Measurements from ENCODE around the gene ATP2B2.

Gene ATP2B2

GRCh38 chr3:10344147-10344943 is 161.0 kb downstream of the ATP2B2 start:
- peak; percentile 55 for DNase-seq (ENCODE audit: low read depth)

- DNase-seq (ENCODE audit: low read depth) = no peak
Measured at GRCh38 chr3:10343526-10343925, 161.9 kb downstream of the ATP2B2 start.

GRCh38 chr3:10342781-10343180 is 162.6 kb downstream of the ATP2B2 start:
- no peak for DNase-seq (ENCODE audit: low read depth)

- DNase-seq (ENCODE audit: low read depth) = no peak
Measured at GRCh38 chr3:10341901-10342398, 163.4 kb downstream of the ATP2B2 start.

- DNase-seq (ENCODE audit: low read depth) = no peak
Measured at GRCh38 chr3:10340476-10340875, 164.9 kb downstream of the ATP2B2 start.

- DNase-seq (ENCODE audit: low read depth) = no peak
Measured at GRCh38 chr3:10340046-10340445, 165.3 kb downstream of the ATP2B2 start.

GRCh38 chr3:10339376-10339955 is 165.9 kb downstream of the ATP2B2 start:
- no peak for DNase-seq (ENCODE audit: low read depth)

- DNase-seq (ENCODE audit: low read depth) = no peak
Measured at GRCh38 chr3:10338591-10339353, 166.6 kb downstream of the ATP2B2 start.

GRCh38 chr3:10338164-10338470 is 167.3 kb downstream of the ATP2B2 start:
- no peak for DNase-seq (ENCODE audit: low read depth)

- no peak for DNase-seq (ENCODE audit: low read depth)
Measured at GRCh38 chr3:10337323-10338163, 167.8 kb downstream of the ATP2B2 start.

GRCh38 chr3:10336761-10337160 is 168.6 kb downstream of the ATP2B2 start:
- no peak for DNase-seq (ENCODE audit: low read depth)

- DNase-seq (ENCODE audit: low read depth) = no peak
Measured at GRCh38 chr3:10335871-10336622, 169.3 kb downstream of the ATP2B2 start.

GRCh38 chr3:10335190-10335738 is 170.1 kb downstream of the ATP2B2 start:
- no peak for DNase-seq (ENCODE audit: low read depth)

- DNase-seq (ENCODE audit: low read depth) = peak; percentile 78
Measured at GRCh38 chr3:10334459-10334858, 170.9 kb downstream of the ATP2B2 start.

- no peak for DNase-seq (ENCODE audit: low read depth)
Measured at GRCh38 chr3:10334042-10334441, 171.3 kb downstream of the ATP2B2 start.

- DNase-seq (ENCODE audit: low read depth) = no peak
Measured at GRCh38 chr3:10333349-10333650, 172.1 kb downstream of the ATP2B2 start.

- no peak for DNase-seq (ENCODE audit: low read depth)
Measured at GRCh38 chr3:10332481-10333348, 172.7 kb downstream of the ATP2B2 start.

GRCh38 chr3:10331320-10331719 is 174.1 kb downstream of the ATP2B2 start:
- no peak for DNase-seq (ENCODE audit: low read depth)

GRCh38 chr3:10330319-10330718 is 175.1 kb downstream of the ATP2B2 start:
- DNase-seq (ENCODE audit: low read depth) = no peak

GRCh38 chr3:10329495-10330015 is 175.8 kb downstream of the ATP2B2 start:
- no peak for DNase-seq (ENCODE audit: low read depth)
